Measurements from ENCODE around the gene TMEM61.

Gene TMEM61

GRCh38 chr1:55006931-55007330 lies 26.5 kb downstream of the TMEM61 start:
- H3K36me3 ChIP-seq = no peaks in the 10 kb centered on the region
- H3K9me3 ChIP-seq = no peaks in the 10 kb centered on the region
- H3K27ac ChIP-seq = no peak overlapping the region
- no peaks in the 10 kb centered on the region for H3K4me1 ChIP-seq (ENCODE audit: control insufficient read depth in 1 of 2, insufficient read depth in 1 of 2, low read depth in 1 of 2, low read length in 1 of 2)
- TF ChIP-seq CTCF (IDR thresholded peaks at IDR 0.05) = no peak
- no peak overlapping the region for H3K4me3 ChIP-seq (ENCODE audit: low read depth in 1 of 2, low read length in 1 of 2)
- H3K27me3 ChIP-seq = no peaks in the 10 kb centered on the region

GRCh38 chr1:55007625-55008024 lies 27.2 kb downstream of the TMEM61 start:
- TF ChIP-seq CTCF (IDR thresholded peaks at IDR 0.05) = no peak
- no peak overlapping the region for H3K27ac ChIP-seq
- H3K36me3 ChIP-seq = no peaks in the 10 kb centered on the region
- no peak overlapping the region for H3K4me3 ChIP-seq (ENCODE audit: low read depth in 1 of 2, low read length in 1 of 2)
- H3K27me3 ChIP-seq = no peaks in the 10 kb centered on the region
- H3K9me3 ChIP-seq = no peaks in the 10 kb centered on the region
- H3K4me1 ChIP-seq (ENCODE audit: control insufficient read depth in 1 of 2, insufficient read depth in 1 of 2, low read depth in 1 of 2, low read length in 1 of 2) = no peaks in the 10 kb centered on the region

GRCh38 chr1:55010194-55010886 lies 29.9 kb downstream of the TMEM61 start:
- Histone ChIP-seq H3K4me1 (ENCODE audit: control insufficient read depth in 1 of 2, insufficient read depth in 1 of 2, low read depth in 1 of 2, low read length in 1 of 2) (no peaks in the 10 kb centered on the region), H3K4me3 (ENCODE audit: low read depth in 1 of 2, low read length in 1 of 2) (no peak overlapping the region), H3K9me3 (no peaks in the 10 kb centered on the region), H3K36me3 (no peaks in the 10 kb centered on the region), H3K27ac (no peak overlapping the region), H3K27me3 (peaks cover 14% of the 10 kb centered on the region)
- TF ChIP-seq CTCF (IDR thresholded peaks at IDR 0.05) = no peak

GRCh38 chr1:55010887-55011217 lies 30.4 kb downstream of the TMEM61 start:
- Histone ChIP-seq H3K27ac (no peak overlapping the region), H3K36me3 (no peaks in the 10 kb centered on the region), H3K4me3 (ENCODE audit: low read depth in 1 of 2, low read length in 1 of 2) (no peak overlapping the region), H3K9me3 (no peaks in the 10 kb centered on the region), H3K4me1 (ENCODE audit: control insufficient read depth in 1 of 2, insufficient read depth in 1 of 2, low read depth in 1 of 2, low read length in 1 of 2) (no peaks in the 10 kb centered on the region), H3K27me3 (peaks cover 19% of the 10 kb centered on the region)
- no peak for TF ChIP-seq CTCF (IDR thresholded peaks at IDR 0.05)

- Histone ChIP-seq H3K36me3 (no peaks in the 10 kb centered on the region), H3K4me1 (ENCODE audit: control insufficient read depth in 1 of 2, insufficient read depth in 1 of 2, low read depth in 1 of 2, low read length in 1 of 2) (no peaks in the 10 kb centered on the region), H3K27me3 (peaks cover 24% of the 10 kb centered on the region), H3K27ac (no peak overlapping the region), H3K4me3 (ENCODE audit: low read depth in 1 of 2, low read length in 1 of 2) (no peak overlapping the region), H3K9me3 (no peaks in the 10 kb centered on the region)
- no peak for TF ChIP-seq CTCF (IDR thresholded peaks at IDR 0.05)
Observed at GRCh38 chr1:55012661-55013060, 32.2 kb downstream of the TMEM61 start.

GRCh38 chr1:55015123-55015522 lies 34.7 kb downstream of the TMEM61 start:
- TF ChIP-seq CTCF (IDR thresholded peaks at IDR 0.05) = no peak
- Histone ChIP-seq H3K36me3 (no peaks in the 10 kb centered on the region), H3K4me3 (ENCODE audit: low read depth in 1 of 2, low read length in 1 of 2) (no peak overlapping the region), H3K27me3 (peaks cover 28% of the 10 kb centered on the region), H3K4me1 (ENCODE audit: control insufficient read depth in 1 of 2, insufficient read depth in 1 of 2, low read depth in 1 of 2, low read length in 1 of 2) (no peaks in the 10 kb centered on the region), H3K9me3 (no peaks in the 10 kb centered on the region), H3K27ac (no peak overlapping the region)
